Mononuclear cell (primary cell): ENCODE measurements around the gene MIEF1. TPM values are rescaled to one million over a fixed set of nuclear protein-coding genes. Genes with fewer than 3 reads are reported as not detected.
A peak's percentile ranks its signal among the peaks of the same experiment; 100 is the strongest.
"Not testable (repeated sequence)": the region's sequence is repeated elsewhere in the genome, so short reads cannot be mapped to it uniquely, and the experiment has no call there.

Experiments used
- H3K27me3 ChIP-seq: 2 replicates; pipeline ENCODE4 v1.6.0; 2011; ENCODE audit warnings: low read length, control low read depth; ENCODE audit not compliant: insufficient read depth
- H3K4me1 ChIP-seq: 2 replicates; pipeline ENCODE4 v1.5.1; 2011; ENCODE audit warnings: mild to moderate bottlenecking, low read length, control low read depth; ENCODE audit not compliant: insufficient read depth
- H3K4me3 ChIP-seq: 2 replicates; pipeline ENCODE4 v1.5.1; 2011; ENCODE audit warnings: mild to moderate bottlenecking, low read length, moderate library complexity
- H3K9me3 ChIP-seq: 2 replicates; pipeline ENCODE4 v1.5.1; 2011; ENCODE audit warnings: low read depth, mild to moderate bottlenecking, control low read depth, low read length
- total RNA-seq: library from RNA; depleted of rRNA; stranded (reverse); fragments of >200 nt; gene quantifications from one replicate; pipeline ENCODE4 v1.2.3, GENCODE V29; 2012

The MIEF1 gene
- total RNA-seq, 1 donor, result 26.4 TPM

GRCh38 chr22:39493759-39494158 lies 8.3 kb upstream of the MIEF1 start:
- Histone ChIP-seq H3K4me1 (peaks cover 24% of the 10 kb centered on the region), H3K27me3 (no peaks in the 10 kb centered on the region), H3K9me3 (no peaks in the 10 kb centered on the region), H3K4me3 (no peak overlapping the region)

- no peak overlapping the region for H3K4me3 ChIP-seq
- peaks cover 22% of the 10 kb centered on the region for H3K4me1 ChIP-seq
- H3K27me3 ChIP-seq, result no peaks in the 10 kb centered on the region
- H3K9me3 ChIP-seq, result no peaks in the 10 kb centered on the region
These were observed 7.5 kb upstream of the MIEF1 start for GRCh38 chr22:39494471-39495120.

GRCh38 chr22:39496131-39496838 lies 5.8 kb upstream of the MIEF1 start:
- H3K27me3 ChIP-seq, result no peaks in the 10 kb centered on the region
- H3K4me1 ChIP-seq, result peaks cover 17% of the 10 kb centered on the region
- H3K4me3 ChIP-seq, result no peak overlapping the region
- H3K9me3 ChIP-seq, result no peaks in the 10 kb centered on the region

- peaks cover 23% of the 10 kb centered on the region for H3K4me1 ChIP-seq
- H3K9me3 ChIP-seq, result no peaks in the 10 kb centered on the region
- no peaks in the 10 kb centered on the region for H3K27me3 ChIP-seq
- H3K4me3 ChIP-seq, result no peak overlapping the region
These were observed 4.7 kb upstream of the MIEF1 start for GRCh38 chr22:39497429-39497828.

GRCh38 chr22:39498368-39498767 lies 3.7 kb upstream of the MIEF1 start:
- H3K4me3 ChIP-seq, result no peak overlapping the region
- H3K27me3 ChIP-seq, result no peaks in the 10 kb centered on the region
- H3K4me1 ChIP-seq, result peaks cover 33% of the 10 kb centered on the region
- no peaks in the 10 kb centered on the region for H3K9me3 ChIP-seq

- Histone ChIP-seq H3K27me3 (no peaks in the 10 kb centered on the region), H3K4me3 (no peak overlapping the region), H3K4me1 (peaks cover 34% of the 10 kb centered on the region), H3K9me3 (no peaks in the 10 kb centered on the region)
These were observed 3.3 kb upstream of the MIEF1 start for GRCh38 chr22:39498802-39499201.

DNA sequence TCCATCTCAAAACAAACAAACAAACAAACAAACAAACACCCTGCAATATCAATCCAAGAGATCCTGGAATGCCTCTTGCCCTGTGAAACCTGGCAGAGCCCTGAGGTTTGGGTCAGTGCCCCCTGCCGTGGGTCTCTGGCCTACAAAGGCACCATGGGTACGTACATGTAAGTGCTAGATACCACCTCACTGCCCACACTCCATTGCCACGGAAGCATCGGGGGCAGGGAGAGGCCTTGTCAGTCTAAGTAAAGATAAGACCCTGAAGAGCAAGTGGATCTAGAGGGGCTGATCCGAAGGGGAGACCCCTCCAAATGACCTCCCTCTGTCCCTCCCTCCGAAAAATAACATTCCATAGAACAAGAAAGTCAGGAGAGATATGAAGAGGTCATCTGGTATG lies 2.0 kb upstream of the MIEF1 start:
- Histone ChIP-seq H3K9me3 (no peaks in the 10 kb centered on the region), H3K4me3 (no peak overlapping the region), H3K27me3 (no peaks in the 10 kb centered on the region), H3K4me1 (peaks cover 32% of the 10 kb centered on the region)

DNA sequence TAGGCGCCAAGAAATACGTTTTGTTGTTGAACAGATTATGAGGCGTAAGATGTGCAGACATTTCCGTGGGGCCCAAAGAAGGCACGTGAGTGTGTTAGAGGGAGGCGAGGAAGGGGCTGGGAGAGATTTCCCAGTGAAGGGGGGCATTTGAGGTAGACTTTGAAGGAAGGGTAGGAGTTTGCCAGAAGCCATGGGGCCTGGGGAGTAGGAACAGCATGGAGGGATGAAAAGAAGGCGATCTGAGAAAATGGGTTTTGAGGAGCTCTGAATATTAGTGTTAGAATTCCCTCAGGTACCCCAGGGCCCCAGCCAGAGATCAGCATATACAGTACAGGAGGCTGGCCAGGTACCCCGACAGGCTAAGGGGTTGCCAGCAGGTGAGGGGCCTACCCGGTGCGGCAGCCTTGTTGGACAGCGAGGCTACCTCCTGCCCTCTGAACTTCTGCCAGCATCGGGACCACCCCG lies 414 bp upstream of the MIEF1 start:
- Histone ChIP-seq H3K27me3 (no peaks in the 10 kb centered on the region), H3K9me3 (no peaks in the 10 kb centered on the region), H3K4me3 (peak overlapping the region; percentile 79), H3K4me1 (peaks cover 33% of the 10 kb centered on the region)

GRCh38 chr22:39502789-39503409 lies 809 bp downstream of the MIEF1 start:
- no peaks in the 10 kb centered on the region for H3K9me3 ChIP-seq
- H3K4me1 ChIP-seq, result peaks cover 33% of the 10 kb centered on the region
- no peaks in the 10 kb centered on the region for H3K27me3 ChIP-seq
- H3K4me3 ChIP-seq, result peak overlapping the region; percentile 79

DNA sequence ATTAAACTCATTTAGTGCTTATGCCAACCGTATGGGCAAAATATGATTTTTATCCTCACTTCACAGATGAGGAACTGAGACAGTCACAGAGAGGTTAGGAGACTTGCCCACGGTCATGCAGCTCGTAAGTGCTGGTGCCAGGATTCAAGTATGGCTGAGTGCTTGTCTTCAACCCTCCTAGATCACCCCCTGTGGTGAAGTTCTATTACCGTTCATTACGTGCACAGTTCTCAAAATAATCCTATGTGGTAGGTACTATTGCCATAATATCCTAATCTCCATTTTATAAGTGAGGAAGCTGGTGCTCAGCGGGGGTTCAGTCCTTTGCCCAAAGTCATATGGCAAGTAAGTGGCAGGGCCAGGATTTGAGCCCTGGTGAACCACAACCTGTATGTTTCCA lies 1.5 kb downstream of the MIEF1 start:
- no peak overlapping the region for H3K4me3 ChIP-seq
- peaks cover 33% of the 10 kb centered on the region for H3K4me1 ChIP-seq

GRCh38 chr22:39504071-39504470 lies 2.0 kb downstream of the MIEF1 start:
- Histone ChIP-seq H3K27me3 (no peaks in the 10 kb centered on the region), H3K4me1 (peaks cover 33% of the 10 kb centered on the region), H3K4me3 (no peak overlapping the region), H3K9me3 (no peaks in the 10 kb centered on the region)

More for the DNA sequence above, 1.5 kb downstream of the MIEF1 start:
- Histone ChIP-seq H3K27me3 (no peaks in the 10 kb centered on the region), H3K9me3 (no peaks in the 10 kb centered on the region)

DNA sequence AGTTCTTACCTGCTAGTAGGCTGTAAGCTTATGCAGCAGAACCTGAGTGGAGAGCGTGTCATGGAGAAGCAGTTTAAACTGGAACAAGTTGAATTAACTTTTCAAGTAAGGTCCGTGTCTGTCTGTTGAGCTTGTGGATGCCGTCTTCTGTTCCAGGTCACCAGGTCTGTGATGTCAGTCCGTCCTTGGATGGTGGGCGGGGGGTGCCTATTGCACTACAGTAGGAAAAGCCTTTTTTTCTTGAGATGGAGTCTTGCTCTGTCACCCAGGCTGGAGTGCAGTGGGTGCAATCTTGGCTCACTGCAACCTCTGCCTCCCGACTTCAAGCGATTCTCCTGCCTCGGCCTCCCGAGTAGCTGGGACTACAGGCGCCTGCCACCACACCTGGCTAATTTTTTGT lies 4.9 kb downstream of the MIEF1 start:
- not testable (repeated sequence) for H3K9me3 ChIP-seq, H3K27me3 ChIP-seq, H3K4me3 ChIP-seq
- H3K4me1 ChIP-seq, result peaks cover 26% of the 10 kb centered on the region

GRCh38 chr22:39508393-39508792 lies 6.3 kb downstream of the MIEF1 start:
- Histone ChIP-seq H3K9me3 (no peaks in the 10 kb centered on the region), H3K4me1 (peaks cover 17% of the 10 kb centered on the region), H3K4me3 (no peak overlapping the region)

DNA sequence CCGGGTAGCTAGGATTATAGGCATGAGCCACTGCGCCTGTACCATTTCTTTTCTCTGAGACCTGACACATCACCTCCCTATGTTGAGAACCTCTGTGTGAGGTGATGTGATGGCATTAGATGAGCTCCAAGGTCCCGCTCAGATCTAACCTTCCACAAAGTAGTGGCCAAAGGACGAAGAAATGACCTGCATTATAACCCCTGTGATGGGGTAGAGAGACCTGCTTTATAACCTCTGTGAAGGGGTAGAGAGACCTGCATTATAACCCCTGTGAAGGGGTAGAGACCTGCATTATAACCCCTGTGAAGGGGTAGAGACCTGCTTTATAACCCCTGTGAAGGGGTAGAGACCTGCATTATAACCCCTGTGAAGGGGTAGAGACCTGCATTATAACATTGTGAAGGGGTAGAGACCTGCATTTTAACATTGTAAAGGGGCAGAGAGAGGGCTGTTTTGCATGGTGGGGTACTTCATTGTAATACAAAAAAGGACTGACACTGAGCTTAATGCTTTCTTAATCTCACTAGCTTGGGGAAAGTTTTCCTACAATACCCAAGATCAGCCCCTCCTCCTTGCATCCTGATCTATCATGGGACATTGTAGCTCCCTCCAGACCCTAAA lies 8.5 kb downstream of the MIEF1 start:
- Histone ChIP-seq H3K27me3 (no peaks in the 10 kb centered on the region), H3K4me1 (no peaks in the 10 kb centered on the region), H3K9me3 (no peaks in the 10 kb centered on the region), H3K4me3 (no peak overlapping the region)

More at GRCh38 chr22:39508393-39508792, 6.3 kb downstream of the MIEF1 start:
- no peaks in the 10 kb centered on the region for H3K27me3 ChIP-seq

DNA sequence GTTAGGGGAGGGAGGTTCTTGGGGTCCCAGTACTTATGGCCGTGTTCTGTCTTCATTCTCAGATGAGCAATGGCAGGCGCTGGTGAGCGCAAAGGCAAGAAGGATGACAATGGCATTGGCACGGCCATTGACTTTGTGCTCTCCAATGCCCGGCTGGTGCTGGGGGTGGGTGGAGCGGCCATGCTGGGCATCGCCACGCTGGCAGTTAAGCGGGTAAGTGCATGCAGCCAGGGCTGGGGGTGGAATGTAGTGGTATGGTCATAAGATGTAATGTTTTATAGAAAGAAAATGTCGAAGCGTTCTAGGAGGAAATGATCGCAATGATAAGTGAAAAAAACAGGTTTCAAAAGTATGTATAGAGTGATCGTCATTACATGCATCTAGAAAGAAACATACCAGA lies 9.1 kb downstream of the MIEF1 start:
- H3K4me3 ChIP-seq, result no peak overlapping the region
- no peaks in the 10 kb centered on the region for H3K27me3 ChIP-seq
- no peaks in the 10 kb centered on the region for H3K4me1 ChIP-seq
- no peaks in the 10 kb centered on the region for H3K9me3 ChIP-seq
